Tibial nerve (tissue), 4 donors: ENCODE results near the gene SETX. TPM values are rescaled to one million over a fixed set of nuclear protein-coding genes. Genes with fewer than 3 reads are reported as not detected.

Experiments
- DNase-seq, 2 donors: peaks; one replicate each; pipeline ENCODE4 v3.0.0-alpha.2; 2019; ENCODE audit warnings: low spot score in 2 of 2
- H3K27ac ChIP-seq, 4 donors: fragments of 200-600 bp; sonication (generic) in 3 of 4; one replicate each; pipeline ENCODE4 v1.5.1; 2017 to 2019; ENCODE audit warnings: mild to moderate bottlenecking in 1 of 4
- H3K27me3 ChIP-seq, 2 donors: fragments of 200-600 bp; sonication (generic) in 1 of 2; one replicate each; pipeline versions ENCODE4 v1.5.1 to v1.6.0; 2017 to 2019
- H3K36me3 ChIP-seq, 3 donors: fragments of 200-600 bp; sonication (generic); one replicate each; pipeline ENCODE4 v1.5.1; 2018 to 2019
- H3K4me1 ChIP-seq, 4 donors: fragments of 200-600 bp; sonication (generic) in 3 of 4; one replicate each; pipeline ENCODE4 v1.5.1; 2017 to 2019
- H3K4me3 ChIP-seq, 4 donors: fragments of 200-600 bp; sonication (generic) in 3 of 4; one replicate each; pipeline ENCODE4 v1.5.1; 2017 to 2019; ENCODE audit warnings: mild to moderate bottlenecking in 1 of 4, moderate library complexity in 1 of 4
- H3K9me3 ChIP-seq, 4 donors: fragments of 200-600 bp; sonication (generic) in 3 of 4; one replicate each; pipeline ENCODE4 v1.5.1; 2017 to 2019
- EP300 ChIP-seq, 2 donors: sonication (generic); formaldehyde crosslinking; IDR thresholded peaks; one replicate each; pipeline ENCODE4 v1.6.1; 2017; ENCODE audit warnings: antibody characterized with exemption in 2 of 2, mild to moderate bottlenecking in 1 of 2
- POLR2A ChIP-seq, 2 donors: fragments of 450-650 bp; IDR thresholded peaks; one replicate each; pipeline ENCODE4 v1.6.1; 2017; ENCODE audit warnings: antibody characterized with exemption in 2 of 2, mild to moderate bottlenecking in 2 of 2, moderate library complexity in 2 of 2
- WGBS, 2 donors: methylation state at CpG; one replicate each; pipeline ENCODE4 v1.1.5; 2018; 5-methylcytosine and 5-hydroxymethylcytosine counted together
- total RNA-seq, 4 donors: library from RNA; depleted of rRNA; stranded (reverse); fragments of >200 nt; gene quantifications; one replicate each; pipeline ENCODE4 v1.1.0, GENCODE V29; 2016
- TF ChIP-seq, protein P1 (sequence below), 5 experiments: fragments of 200-600 bp in 3 of 5; fragments of 450-650 bp in 2 of 5; sonication (generic) in 3 of 5; IDR thresholded peaks; one replicate each; pipeline ENCODE4 v1.5.1; 2016 to 2019; ENCODE audit warnings: antibody characterized with exemption in 5 of 5, mild to moderate bottlenecking in 3 of 5, moderate library complexity in 2 of 5

SETX gene
- total RNA-seq, 4 donors from 2014 or later, result 64.0 to 73.9 (median 65.1) TPM

DNA sequence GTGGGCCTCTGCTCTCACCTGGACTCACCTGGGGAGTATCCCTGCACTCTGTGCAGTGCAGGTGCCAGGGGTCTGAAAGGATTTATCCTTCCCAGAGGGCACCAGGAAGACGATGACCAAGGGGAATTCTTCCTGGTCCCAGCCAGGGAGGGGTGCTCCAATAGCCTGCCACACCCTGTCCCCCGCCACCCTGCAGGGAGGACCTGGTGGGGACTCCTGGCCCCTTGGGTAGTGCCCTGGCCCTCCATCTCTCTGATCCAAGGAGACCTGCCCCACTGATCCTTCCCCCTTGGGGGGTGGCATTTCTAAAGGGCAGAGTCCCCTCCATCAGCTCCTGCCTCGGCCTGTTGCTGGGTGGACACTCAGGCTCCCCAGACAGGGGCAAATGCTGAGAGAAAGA, 122.3 kb downstream of the SETX start:
- Histone ChIP-seq H3K27me3 (peaks cover 0 to 41% of the 10 kb centered on the region in 2 donors), H3K27ac (no peak overlapping the region), H3K36me3 (no peaks in the 10 kb centered on the region), H3K4me3 (no peak overlapping the region), H3K4me1 (no peaks in the 10 kb centered on the region), H3K9me3 (no peaks in the 10 kb centered on the region)
- TF ChIP-seq, protein P1, sequence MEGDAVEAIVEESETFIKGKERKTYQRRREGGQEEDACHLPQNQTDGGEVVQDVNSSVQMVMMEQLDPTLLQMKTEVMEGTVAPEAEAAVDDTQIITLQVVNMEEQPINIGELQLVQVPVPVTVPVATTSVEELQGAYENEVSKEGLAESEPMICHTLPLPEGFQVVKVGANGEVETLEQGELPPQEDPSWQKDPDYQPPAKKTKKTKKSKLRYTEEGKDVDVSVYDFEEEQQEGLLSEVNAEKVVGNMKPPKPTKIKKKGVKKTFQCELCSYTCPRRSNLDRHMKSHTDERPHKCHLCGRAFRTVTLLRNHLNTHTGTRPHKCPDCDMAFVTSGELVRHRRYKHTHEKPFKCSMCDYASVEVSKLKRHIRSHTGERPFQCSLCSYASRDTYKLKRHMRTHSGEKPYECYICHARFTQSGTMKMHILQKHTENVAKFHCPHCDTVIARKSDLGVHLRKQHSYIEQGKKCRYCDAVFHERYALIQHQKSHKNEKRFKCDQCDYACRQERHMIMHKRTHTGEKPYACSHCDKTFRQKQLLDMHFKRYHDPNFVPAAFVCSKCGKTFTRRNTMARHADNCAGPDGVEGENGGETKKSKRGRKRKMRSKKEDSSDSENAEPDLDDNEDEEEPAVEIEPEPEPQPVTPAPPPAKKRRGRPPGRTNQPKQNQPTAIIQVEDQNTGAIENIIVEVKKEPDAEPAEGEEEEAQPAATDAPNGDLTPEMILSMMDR (IDR thresholded peaks at IDR 0.05), result no peak
- TF ChIP-seq EP300 (IDR thresholded peaks at IDR 0.05), result no peak
- WGBS, 2 donors, result 83% methylated on average over 1 of the region's 3 CpGs; no CpG with 5 or more reads in 1 of the 2 donors
- no peak for DNase-seq

DNA sequence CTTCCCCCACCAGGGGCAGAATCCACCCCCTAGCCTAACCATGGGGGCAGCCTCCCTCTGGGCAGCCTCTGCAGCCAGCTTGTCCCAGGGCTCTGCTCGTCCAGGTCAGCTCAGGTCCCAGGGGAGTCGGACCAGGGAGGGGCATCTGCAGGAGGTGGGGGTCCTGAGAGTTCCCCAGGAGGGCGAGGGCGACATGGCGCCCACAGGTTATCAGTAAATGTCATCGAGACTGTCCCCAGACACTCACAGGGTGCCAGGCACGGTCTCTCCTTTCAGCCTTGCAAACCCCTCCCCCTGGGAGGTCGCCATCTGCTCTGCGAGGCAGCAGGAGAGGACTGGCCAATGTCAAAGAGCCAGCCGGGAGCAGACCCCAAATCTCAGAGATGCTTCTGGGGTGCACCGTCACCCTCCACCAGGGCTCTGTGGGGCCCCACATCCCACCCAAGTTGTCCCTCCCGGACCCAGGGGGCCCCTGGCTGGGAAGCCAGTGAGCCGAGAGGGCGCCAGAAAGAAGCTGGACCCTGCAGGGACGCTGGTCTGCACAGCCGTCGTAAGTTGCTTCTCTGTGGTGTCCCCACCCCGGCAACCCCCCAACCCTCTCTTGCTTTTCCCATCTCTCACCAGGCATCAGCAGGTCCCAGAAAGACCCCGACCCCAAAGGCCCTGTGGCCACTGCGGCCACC, 123.6 kb downstream of the SETX start:
- TF ChIP-seq, protein P1 (IDR thresholded peaks at IDR 0.05), result no peak
- TF ChIP-seq POLR2A (IDR thresholded peaks at IDR 0.05), result no peak
- TF ChIP-seq EP300 (IDR thresholded peaks at IDR 0.05), result no peak
- peaks cover 0 to 48% of the 10 kb centered on the region in 2 donors for H3K27me3 ChIP-seq

DNA sequence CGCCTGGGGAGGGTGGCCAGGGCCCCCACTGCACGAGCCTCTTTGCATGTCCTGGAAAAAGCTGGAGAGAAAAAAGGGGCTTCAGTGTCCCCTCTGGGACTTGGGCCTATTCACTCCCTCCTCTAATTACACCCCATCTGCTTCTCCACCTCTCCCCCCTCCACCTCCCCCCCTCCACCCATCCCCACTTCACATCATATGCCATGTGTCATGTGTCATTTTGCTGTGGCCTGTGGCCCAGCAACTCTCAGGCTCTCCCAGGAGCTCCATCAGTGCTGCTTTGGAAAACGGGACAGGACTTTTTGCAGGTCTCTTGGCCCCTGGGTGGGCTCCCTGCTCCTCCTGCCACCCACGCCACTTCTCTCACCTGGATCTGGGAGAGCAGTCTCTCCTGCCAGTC, 124.2 kb downstream of the SETX start:
- Histone ChIP-seq H3K4me1 (no peaks in the 10 kb centered on the region), H3K4me3 (no peak overlapping the region), H3K27me3 (peaks cover 0 to 49% of the 10 kb centered on the region in 2 donors), H3K36me3 (no peaks in the 10 kb centered on the region), H3K9me3 (no peaks in the 10 kb centered on the region), H3K27ac (no peak overlapping the region)
- DNase-seq, result no peak
- TF ChIP-seq EP300 (IDR thresholded peaks at IDR 0.05) (no peak), POLR2A (IDR thresholded peaks at IDR 0.05) (no peak)
- TF ChIP-seq, protein P1 (IDR thresholded peaks at IDR 0.05), result no peak
- WGBS, 2 donors, result 75 to 79% methylated on average over 4 of the region's 4 CpGs

More for the DNA sequence above, 123.6 kb downstream of the SETX start:
- DNase-seq, result no peak
- Histone ChIP-seq H3K27ac (no peak overlapping the region), H3K36me3 (no peaks in the 10 kb centered on the region), H3K4me1 (no peaks in the 10 kb centered on the region), H3K4me3 (no peak overlapping the region), H3K9me3 (no peaks in the 10 kb centered on the region)
- 65 to 68% methylated on average over 17 to 20 of the region's 20 CpGs for WGBS, 2 donors

DNA sequence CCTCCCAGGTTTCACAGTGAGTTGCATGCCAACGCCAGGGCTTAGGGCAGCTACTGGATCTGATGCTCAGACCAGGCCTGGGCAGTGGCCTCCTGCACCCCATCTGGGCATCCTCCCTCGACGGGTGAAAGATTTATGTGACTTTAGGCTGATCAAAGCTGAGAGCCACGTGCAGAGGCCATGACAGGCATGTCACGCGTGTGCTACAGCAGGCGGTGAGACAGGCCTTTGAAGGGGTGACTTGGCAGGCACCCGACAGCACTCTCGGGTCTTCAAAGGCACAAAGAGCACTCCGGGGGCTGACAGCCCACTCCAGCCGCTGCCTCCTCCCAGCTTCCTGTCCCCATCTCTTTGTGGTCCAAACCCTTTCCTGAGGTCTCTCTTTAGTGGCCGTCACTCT, 126.7 kb downstream of the SETX start:
- Histone ChIP-seq H3K4me1 (no peaks in the 10 kb centered on the region), H3K27ac (no peak overlapping the region), H3K4me3 (no peak overlapping the region), H3K36me3 (no peaks in the 10 kb centered on the region), H3K27me3 (peaks cover 0 to 54% of the 10 kb centered on the region in 2 donors), H3K9me3 (no peaks in the 10 kb centered on the region)
- no peak for TF ChIP-seq EP300 (IDR thresholded peaks at IDR 0.05)
- TF ChIP-seq POLR2A (IDR thresholded peaks at IDR 0.05), result no peak
- TF ChIP-seq, protein P1 (IDR thresholded peaks at IDR 0.05), result no peak
- no peak for DNase-seq
- WGBS, 2 donors, result 38 to 47% methylated on average over 12 of the region's 12 CpGs

DNA sequence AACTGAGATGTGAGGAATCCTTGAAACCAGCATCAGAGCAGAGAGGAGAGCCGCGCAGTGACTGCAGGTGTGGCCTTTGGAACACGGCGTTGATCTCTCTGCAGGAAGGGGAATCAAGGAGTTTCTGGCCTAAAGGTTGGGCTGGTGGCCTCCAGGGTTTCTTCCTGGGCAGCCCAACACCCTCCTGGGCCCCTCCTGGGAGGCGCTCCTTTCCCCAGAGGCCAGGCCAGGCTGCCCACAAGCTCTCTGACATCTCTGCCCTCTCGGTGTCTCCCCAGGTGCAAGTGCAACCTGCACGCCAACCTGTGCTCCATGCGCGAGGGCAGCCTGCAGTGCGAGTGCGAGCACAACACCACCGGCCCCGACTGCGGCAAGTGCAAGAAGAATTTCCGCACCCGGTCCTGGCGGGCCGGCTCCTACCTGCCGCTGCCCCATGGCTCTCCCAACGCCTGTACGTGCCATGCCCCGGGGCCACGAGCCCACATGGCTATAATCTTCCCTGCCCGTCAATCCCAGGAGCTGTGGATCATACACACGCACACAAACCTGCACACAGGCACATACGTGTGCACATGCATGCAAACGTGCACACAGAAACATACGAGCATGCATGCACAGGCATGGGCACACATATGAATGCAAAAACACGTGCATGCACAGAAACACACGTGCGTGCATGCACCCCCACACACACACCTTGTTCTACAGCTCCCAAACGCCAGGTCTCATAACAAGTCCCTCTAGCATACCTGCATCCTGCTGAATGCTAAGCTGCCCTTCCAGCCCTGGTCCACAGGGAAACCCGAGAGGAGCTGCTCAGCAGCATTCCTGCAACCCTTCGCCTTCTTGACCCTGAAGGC, 128.0 kb downstream of the SETX start:
- WGBS, 2 donors, result 84 to 88% methylated on average over 34 of the region's 34 CpGs
- no peaks in the 10 kb centered on the region for H3K36me3 ChIP-seq
- H3K9me3 ChIP-seq, result no peaks in the 10 kb centered on the region
- H3K27ac ChIP-seq, result no peak overlapping the region
- no peak overlapping the region for H3K4me3 ChIP-seq
- TF ChIP-seq, protein P1 (IDR thresholded peaks at IDR 0.05), result no peak
- TF ChIP-seq POLR2A (IDR thresholded peaks at IDR 0.05) (no peak), EP300 (IDR thresholded peaks at IDR 0.05) (no peak)
- no peak for DNase-seq
- peaks cover 0 to 48% of the 10 kb centered on the region in 2 donors for H3K27me3 ChIP-seq
- no peaks in the 10 kb centered on the region for H3K4me1 ChIP-seq
